Natural killer cell treated with Interleukin-12 subunit alpha and Interleukin-12 subunit beta and Interleukin-15 and Interleukin-18, amount 100 ng/mL, for 72 hours (primary cell): Measurements from ENCODE around the gene DLG1. TPM values are rescaled to one million over a fixed set of nuclear protein-coding genes. Genes with fewer than 3 reads are reported as not detected.

Experiments
- ATAC-seq, 2 donors: fragments of 150-1000 bp; cut with Tn5 transposase in 1 of 2; sonication (Bioruptor Pico), chemical (Tn5 transposase) in 1 of 2; 2 replicates each; pipeline ENCODE4 v1.10.0; 2021
- DNase-seq: peaks from one replicate; pipeline ENCODE4 v3.0.0; 2022; ENCODE audit warnings: low spot score
- H3K27ac Mint-ChIP-seq, 2 donors: 1 replicate in 1 of 2; 2 replicates in 1 of 2; pipeline ENCODE4 v1.8.0; 2022; ENCODE audit warnings: mixed read lengths in 2 of 2, mild to moderate bottlenecking in 1 of 2, moderate library complexity in 1 of 2
- H3K27me3 Mint-ChIP-seq, 2 donors: 1 replicate in 1 of 2; 2 replicates in 1 of 2; pipeline ENCODE4 v1.8.0; 2022; ENCODE audit warnings: mixed read lengths in 2 of 2
- H3K36me3 Mint-ChIP-seq: one replicate; pipeline ENCODE4 v1.8.0; 2022; ENCODE audit warnings: mixed read lengths
- H3K4me1 Mint-ChIP-seq, 2 donors: 1 replicate in 1 of 2; 2 replicates in 1 of 2; pipeline ENCODE4 v1.8.0; 2022; ENCODE audit warnings: low read depth in 2 of 2, mixed read lengths in 2 of 2, mild to moderate bottlenecking in 1 of 2
- H3K4me3 Mint-ChIP-seq: one replicate; pipeline ENCODE4 v1.8.0; 2022; ENCODE audit warnings: mixed read lengths
- H3K9me3 Mint-ChIP-seq: 2 replicates; pipeline ENCODE4 v1.8.0; 2022; ENCODE audit warnings: mixed read lengths
- total RNA-seq, 2 donors: library from RNA; stranded (reverse); gene quantifications; one replicate each; pipeline ENCODE4 v1.2.3, GENCODE V29; 2022

Gene DLG1
- total RNA-seq, result 100 to 1,000 TPM in 1 of 2 donors, 10 to 100 TPM in 1; 76.5 to 121 TPM

- peaks cover 0 to 6% of the 10 kb centered on the region in 2 donors for H3K27me3 Mint-ChIP-seq
These were observed at the start of gene DLG1 for GRCh38 chr3:197298341-197298944. TSS of gene DLG1 (minus strand) at chr3:197298612. CDS start at chr3:197297204, 1,408 bp downstream.

GRCh38 chr3:197348014-197348413 lies 49.6 kb upstream of the DLG1 start:
- Mint-ChIP-seq H3K27me3 (peaks cover 8 to 19% of the 10 kb centered on the region in 2 donors), H3K4me1 (no peaks in the 10 kb centered on the region), H3K4me3 (no peak overlapping the region), H3K27ac (no peak overlapping the region), H3K9me3 (no peaks in the 10 kb centered on the region), H3K36me3 (no peaks in the 10 kb centered on the region)
- no peak for ATAC-seq
- DNase-seq, result no peak

More at GRCh38 chr3:197298341-197298944, at the start of gene DLG1:
- Mint-ChIP-seq H3K36me3 (peaks cover 4% of the 10 kb centered on the region), H3K4me3 (peak within 1 kb of the TSS; percentile 95), H3K9me3 (no peaks in the 10 kb centered on the region), H3K4me1 (peaks cover 26 to 37% of the 10 kb centered on the region in 2 donors), H3K27ac (peak within 1 kb of the TSS; percentile 73 to 83)
- ATAC-seq, result peak; percentile 86 to 90
- DNase-seq, result peak; percentile 81

DNA sequence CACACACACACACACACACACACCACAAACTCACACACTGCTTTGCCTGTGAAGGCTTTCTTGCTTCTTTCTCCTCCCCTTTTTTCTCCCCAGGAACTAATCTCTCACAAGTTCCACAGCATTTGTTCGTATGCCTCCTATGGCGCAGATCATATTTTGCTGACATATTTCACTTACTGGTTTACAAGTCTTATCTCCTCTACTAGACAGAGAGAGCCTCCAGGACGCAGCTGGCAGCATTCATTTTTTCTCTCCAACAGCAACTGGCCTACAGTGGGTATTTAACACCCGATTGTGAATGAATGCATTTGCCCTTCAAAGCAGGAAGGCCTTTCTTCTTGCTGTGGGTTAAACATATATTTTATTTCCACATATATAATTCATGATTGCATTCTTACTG lies 47.0 kb upstream of the DLG1 start:
- H3K27ac Mint-ChIP-seq, result no peak overlapping the region
- DNase-seq, result no peak
- ATAC-seq, result no peak
- H3K9me3 Mint-ChIP-seq, result no peaks in the 10 kb centered on the region
- H3K27me3 Mint-ChIP-seq, result peaks cover 5 to 15% of the 10 kb centered on the region in 2 donors
- no peaks in the 10 kb centered on the region for H3K36me3 Mint-ChIP-seq
- no peak overlapping the region for H3K4me3 Mint-ChIP-seq
- no peaks in the 10 kb centered on the region for H3K4me1 Mint-ChIP-seq

- Mint-ChIP-seq H3K27ac (no peak overlapping the region), H3K27me3 (peaks cover 5 to 15% of the 10 kb centered on the region in 2 donors), H3K4me1 (no peaks in the 10 kb centered on the region), H3K9me3 (no peaks in the 10 kb centered on the region), H3K4me3 (no peak overlapping the region), H3K36me3 (no peaks in the 10 kb centered on the region)
- DNase-seq (no peak), ATAC-seq (no peak)
These were observed 46.3 kb upstream of the DLG1 start for GRCh38 chr3:197344582-197345318.

DNA sequence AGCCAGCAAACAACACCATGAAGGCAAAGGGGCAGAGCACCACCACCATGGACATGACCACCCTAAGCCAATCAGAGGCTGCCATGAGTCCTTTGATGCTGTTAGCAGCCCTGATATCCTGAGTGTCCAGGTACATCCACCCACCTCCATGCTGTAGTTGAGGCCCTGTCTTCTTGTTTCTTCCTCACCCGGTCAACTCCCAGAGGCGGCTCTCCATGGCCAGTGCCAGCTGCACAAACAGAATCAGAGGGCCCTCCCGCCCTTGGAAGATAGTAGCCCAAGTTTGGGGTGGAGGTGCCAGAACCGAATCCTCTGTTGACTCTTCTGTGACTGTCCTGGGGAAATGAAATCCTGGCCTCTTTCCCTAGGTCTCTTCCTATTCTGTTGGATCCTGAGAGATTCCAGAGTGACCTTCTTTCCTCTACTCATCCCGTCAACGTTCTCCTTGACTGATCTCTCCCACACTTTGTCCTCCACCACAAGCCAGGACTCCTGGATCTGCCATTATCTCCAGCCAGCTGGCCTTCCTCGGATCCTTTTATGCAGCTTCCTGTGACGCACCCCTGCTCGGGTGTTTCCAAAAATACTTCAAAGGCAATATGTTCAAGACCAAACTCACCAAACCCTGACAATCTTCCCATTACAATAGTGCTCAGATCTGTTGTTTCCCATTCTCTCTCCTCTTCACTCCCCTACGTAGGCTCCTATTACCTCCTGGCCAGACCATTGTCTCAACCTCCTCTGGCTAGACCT lies 45.4 kb upstream of the DLG1 start:
- no peaks in the 10 kb centered on the region for H3K9me3 Mint-ChIP-seq
- H3K36me3 Mint-ChIP-seq, result no peaks in the 10 kb centered on the region
- H3K4me3 Mint-ChIP-seq, result no peak overlapping the region
- ATAC-seq (peak in 1 of 2 donors; percentile 59), DNase-seq (no peak)
- peaks cover 5 to 12% of the 10 kb centered on the region in 2 donors for H3K27me3 Mint-ChIP-seq
- no peaks in the 10 kb centered on the region for H3K4me1 Mint-ChIP-seq
- H3K27ac Mint-ChIP-seq, result no peak overlapping the region

GRCh38 chr3:197343111-197343510 lies 44.7 kb upstream of the DLG1 start:
- H3K9me3 Mint-ChIP-seq, result no peaks in the 10 kb centered on the region
- no peak overlapping the region for H3K27ac Mint-ChIP-seq
- no peak for DNase-seq
- ATAC-seq, result peak in 1 of 2 donors; percentile 26
- no peak overlapping the region for H3K4me3 Mint-ChIP-seq
- no peaks in the 10 kb centered on the region for H3K36me3 Mint-ChIP-seq
- H3K4me1 Mint-ChIP-seq, result peaks cover under 1% of the 10 kb centered on the region in 2 donors
- H3K27me3 Mint-ChIP-seq, result peaks cover 4 to 5% of the 10 kb centered on the region in 2 donors

- Mint-ChIP-seq H3K4me1 (peaks cover 4% of the 10 kb centered on the region in 2 donors), H3K27ac (no peak overlapping the region), H3K9me3 (no peaks in the 10 kb centered on the region), H3K4me3 (no peak overlapping the region), H3K27me3 (peaks cover 0 to 8% of the 10 kb centered on the region in 2 donors), H3K36me3 (no peaks in the 10 kb centered on the region)
- DNase-seq (no peak), ATAC-seq (no peak)
These were observed 42.1 kb upstream of the DLG1 start for GRCh38 chr3:197340521-197340871.

- ATAC-seq (no peak), DNase-seq (no peak)
- H3K27me3 Mint-ChIP-seq, result peaks cover 0 to 11% of the 10 kb centered on the region in 2 donors
- H3K4me1 Mint-ChIP-seq, result peaks cover 4% of the 10 kb centered on the region in 2 donors
- no peak overlapping the region for H3K4me3 Mint-ChIP-seq
- no peaks in the 10 kb centered on the region for H3K9me3 Mint-ChIP-seq
- H3K27ac Mint-ChIP-seq, result no peak overlapping the region
- H3K36me3 Mint-ChIP-seq, result no peaks in the 10 kb centered on the region
These were observed 41.6 kb upstream of the DLG1 start for GRCh38 chr3:197339841-197340520.

GRCh38 chr3:197338586-197338985 lies 40.2 kb upstream of the DLG1 start:
- Mint-ChIP-seq H3K27ac (no peak overlapping the region), H3K4me1 (peaks cover 4% of the 10 kb centered on the region in 2 donors), H3K4me3 (no peak overlapping the region), H3K27me3 (peaks cover 0 to 17% of the 10 kb centered on the region in 2 donors), H3K36me3 (no peaks in the 10 kb centered on the region), H3K9me3 (no peaks in the 10 kb centered on the region)
- DNase-seq, result no peak
- peak; percentile 45 to 52 for ATAC-seq

GRCh38 chr3:197337656-197338055 lies 39.2 kb upstream of the DLG1 start:
- Mint-ChIP-seq H3K27me3 (peaks cover 0 to 18% of the 10 kb centered on the region in 2 donors), H3K27ac (no peak overlapping the region), H3K36me3 (no peaks in the 10 kb centered on the region), H3K9me3 (no peaks in the 10 kb centered on the region), H3K4me1 (peaks cover 4% of the 10 kb centered on the region in 2 donors), H3K4me3 (no peak overlapping the region)
- DNase-seq (no peak), ATAC-seq (no peak)

GRCh38 chr3:197337214-197337613 lies 38.8 kb upstream of the DLG1 start:
- ATAC-seq, result no peak
- peaks cover 4% of the 10 kb centered on the region in 2 donors for H3K4me1 Mint-ChIP-seq
- H3K27ac Mint-ChIP-seq, result no peak overlapping the region
- no peaks in the 10 kb centered on the region for H3K36me3 Mint-ChIP-seq
- no peak for DNase-seq
- H3K27me3 Mint-ChIP-seq, result peaks cover 3 to 20% of the 10 kb centered on the region in 2 donors
- no peaks in the 10 kb centered on the region for H3K9me3 Mint-ChIP-seq
- no peak overlapping the region for H3K4me3 Mint-ChIP-seq

GRCh38 chr3:197336348-197336747 lies 37.9 kb upstream of the DLG1 start:
- Mint-ChIP-seq H3K9me3 (no peaks in the 10 kb centered on the region), H3K4me3 (no peak overlapping the region), H3K27ac (no peak overlapping the region), H3K36me3 (no peaks in the 10 kb centered on the region), H3K4me1 (peaks cover 4% of the 10 kb centered on the region in 2 donors), H3K27me3 (peaks cover 12 to 26% of the 10 kb centered on the region in 2 donors)
- DNase-seq (no peak), ATAC-seq (no peak)

GRCh38 chr3:197335428-197336132 lies 37.2 kb upstream of the DLG1 start:
- no peak for DNase-seq
- Mint-ChIP-seq H3K9me3 (no peaks in the 10 kb centered on the region), H3K27me3 (peaks cover 16 to 28% of the 10 kb centered on the region in 2 donors), H3K27ac (no peak overlapping the region), H3K4me1 (peaks cover 4% of the 10 kb centered on the region in 2 donors), H3K4me3 (no peak overlapping the region), H3K36me3 (no peaks in the 10 kb centered on the region)
- ATAC-seq, result peak in 1 of 2 donors; percentile 11
